H1 (cell line): ENCODE results near the gene CRHR1. TPM values are rescaled to one million over a fixed set of nuclear protein-coding genes. Genes with fewer than 3 reads are reported as not detected.

Experiments used
- CEBPB ChIP-seq: IDR thresholded peaks from 2 replicates; pipeline ENCODE4 v1.6.1; 2012; ENCODE audit warnings: low read depth, low read length
- CHD7 ChIP-seq: fragments of 300-600 bp; sonication (generic); IDR thresholded peaks from 2 replicates; pipeline ENCODE4 v1.7.1; 2012; ENCODE audit warnings: low read length, moderate library complexity, mild to moderate bottlenecking, inconsistent platforms; ENCODE audit not compliant: insufficient replicate concordance
- HDAC2 ChIP-seq, 2 experiments: fragments of 300-600 bp in 1 of 2; sonication (generic) in 1 of 2; IDR thresholded peaks; 2 replicates each; pipeline ENCODE4 v1.6.1; 2011 to 2012; ENCODE audit warnings: low read depth in 2 of 2, low read length in 2 of 2, mild to moderate bottlenecking in 2 of 2, moderate library complexity in 2 of 2, borderline replicate concordance in 1 of 2, inconsistent platforms in 1 of 2
- RXRA ChIP-seq: IDR thresholded peaks from 2 replicates; pipeline ENCODE4 v1.6.1; 2011; ENCODE audit warnings: low read depth, mild to moderate bottlenecking, low read length, moderate library complexity; ENCODE audit not compliant: insufficient read depth
- polyA plus RNA-seq, 7 experiments: library from polyadenylated mRNA; depleted of rRNA in 3 of 7; stranded (reverse) in 5 of 7; unstranded in 2 of 7; fragments of >200 nt in 5 of 7; fragments of 200-250 nt in 2 of 7; gene quantifications; 1 replicate in 5 of 7; 2 replicates in 1 of 7; 4 replicates in 1 of 7; pipeline versions ENCODE4 v1.2.1 to v1.2.3, GENCODE V29; 2011 to 2013; ENCODE audit warnings: missing spikeins in 2 of 7, mixed read lengths in 2 of 7
- total RNA-seq: library from RNA; stranded (reverse); fragmentation: NEBNext Ultra II Directional; extraction: Animal tissue kit (Norgen Biotek cat#: 25700); gene quantifications from 2 replicates; pipeline ENCODE4 v1.2.1, GENCODE V29; 2021

The CRHR1 gene
- total and polyA plus RNA-seq, 2 of the 8 experiments (the other 6 are each of a cell fraction or from before 2014, with no cell fraction given): 0.56 to 1.7 TPM

- TF ChIP-seq CHD7: no peak
- TF ChIP-seq HDAC2 (IDR thresholded peaks at IDR 0.05; ENCODE audit: borderline replicate concordance in 1 of 2, low read depth in 2 of 2, low read length in 2 of 2): no peak
- TF ChIP-seq RXRA: no peak
- no peak for TF ChIP-seq CEBPB
These were observed 54.7 kb downstream of the CRHR1 start (continued) for GRCh38 chr17:45838751-45839295.
